RPMI7951 (cell line): ENCODE results near the gene CDKN1C. TPM values are rescaled to one million over a fixed set of nuclear protein-coding genes. Genes with fewer than 3 reads are reported as not detected.

Experiments
- DNase-seq: peaks from one replicate; pipeline ENCODE4 v3.0.0-alpha.2; 2012; ENCODE audit warnings: low read depth
- total RNA-seq: library from RNA; depleted of rRNA; stranded (reverse); fragments of >200 nt; shearing (Covaris generic); gene quantifications from 2 replicates; pipeline ENCODE4 v1.2.3, GENCODE V29; 2014

The CDKN1C gene
- total RNA-seq, 1 experiment from 2014 or later, result 1.2 TPM

GRCh38 chr11:2870460-2870859 lies 15.1 kb downstream of the CDKN1C start:
- DNase-seq, result no peak

DNA sequence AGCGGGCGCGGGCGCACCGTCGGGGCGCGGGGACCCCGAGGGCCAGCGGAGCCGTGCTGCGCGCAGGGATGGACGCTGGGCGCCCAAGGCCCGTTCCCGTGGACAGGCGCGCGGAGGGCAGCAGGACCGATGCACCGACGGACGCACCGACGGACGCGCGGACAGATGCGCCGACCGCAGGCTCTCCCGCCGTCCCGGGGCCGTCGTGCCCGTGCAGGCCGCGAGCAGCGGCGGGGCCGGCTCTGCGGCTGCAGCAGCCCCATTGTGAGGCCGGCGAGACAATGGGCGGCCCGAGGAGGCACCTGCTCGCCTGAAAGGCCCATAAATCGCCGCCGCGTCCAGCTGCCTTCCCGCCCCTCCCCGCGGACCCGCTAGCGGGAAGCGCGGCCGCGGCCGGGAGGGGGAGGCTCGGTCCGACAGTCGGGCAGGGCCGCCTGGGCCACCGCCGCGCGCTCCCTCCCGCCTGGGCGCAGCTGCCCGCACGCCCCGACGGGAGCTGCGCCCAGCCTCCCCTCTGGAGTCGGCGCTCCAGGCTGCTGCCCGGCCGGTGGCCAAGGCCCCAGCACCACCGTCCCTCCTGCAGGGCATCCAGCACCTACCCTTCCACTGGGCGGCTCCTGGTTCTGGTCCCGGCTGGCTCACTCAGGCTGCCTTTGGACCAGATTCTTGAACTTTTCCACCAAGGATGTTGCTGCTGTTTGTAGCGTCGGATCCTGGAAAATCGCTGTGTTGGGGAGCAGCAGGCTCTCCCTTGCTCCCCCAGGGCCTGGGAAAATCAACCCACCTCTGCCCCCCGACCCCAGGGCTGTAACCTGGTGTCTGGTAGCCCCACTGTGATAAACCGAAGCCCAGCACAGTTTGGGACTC lies 15.8 kb downstream of the CDKN1C start:
- no peak for DNase-seq

GRCh38 chr11:2869134-2869526 lies 16.4 kb downstream of the CDKN1C start:
- DNase-seq, result no peak

GRCh38 chr11:2868506-2869133 lies 17.0 kb downstream of the CDKN1C start:
- DNase-seq, result no peak

DNA sequence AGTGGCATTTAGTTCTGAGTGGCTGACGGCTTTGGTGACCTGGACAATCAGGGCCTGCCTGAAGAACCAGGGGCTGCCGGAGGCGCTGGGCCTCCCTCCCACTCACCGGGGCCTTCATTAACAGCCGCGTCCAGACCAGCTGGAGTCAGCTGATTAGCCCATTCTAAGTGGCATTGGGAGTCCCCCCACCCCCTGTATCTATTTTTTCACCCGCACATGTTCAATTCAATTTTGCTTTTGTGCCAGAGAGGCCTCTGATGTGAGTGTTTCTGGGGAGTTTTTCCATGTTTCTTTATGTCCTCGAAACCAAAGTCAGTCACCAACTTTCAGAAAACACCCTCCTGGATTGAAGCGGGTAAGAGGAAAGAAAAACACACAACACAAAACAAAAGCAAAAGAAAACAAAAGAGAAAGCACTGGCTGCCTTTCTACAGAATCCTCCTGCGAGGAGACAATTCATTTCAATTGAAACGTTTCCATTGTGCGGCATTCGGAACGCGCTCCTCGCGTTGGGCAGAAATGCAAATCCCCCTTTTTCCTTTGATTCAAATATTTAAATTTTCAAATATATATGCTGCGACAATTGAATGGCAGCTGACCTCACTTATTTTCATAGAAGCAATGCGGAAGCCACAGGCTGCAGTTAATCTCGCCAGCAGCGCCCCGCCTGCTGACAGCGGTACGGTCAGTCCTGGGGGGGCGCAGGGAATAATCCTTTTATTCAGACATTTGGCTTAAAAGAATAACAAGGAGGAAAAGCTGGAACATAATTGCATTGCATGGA lies 17.7 kb downstream of the CDKN1C start:
- DNase-seq, result no peak

DNA sequence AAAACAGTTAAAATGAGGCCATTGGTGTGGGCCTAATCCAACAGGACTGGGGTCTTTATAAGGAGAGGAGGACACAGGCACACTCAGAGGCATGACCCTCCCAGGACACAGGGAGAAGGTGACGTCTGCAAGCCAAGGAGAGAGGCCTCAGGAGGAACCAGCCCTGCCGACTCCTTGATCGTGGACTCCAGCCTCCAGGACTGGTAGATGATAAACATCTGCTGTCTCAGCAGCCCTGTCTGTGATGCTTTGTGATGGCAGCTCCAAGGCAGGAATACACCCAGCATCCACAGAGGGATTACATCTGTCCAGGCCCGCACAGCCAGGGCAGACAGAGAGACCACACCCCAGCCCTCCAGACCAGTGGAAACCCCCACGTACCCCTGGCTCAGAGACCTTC lies 18.4 kb downstream of the CDKN1C start:
- DNase-seq, result no peak

- DNase-seq, result no peak
Observed at GRCh38 chr11:2865922-2866577, 19.5 kb downstream of the CDKN1C start.

GRCh38 chr11:2864901-2865300 lies 20.7 kb downstream of the CDKN1C start:
- no peak for DNase-seq

DNA sequence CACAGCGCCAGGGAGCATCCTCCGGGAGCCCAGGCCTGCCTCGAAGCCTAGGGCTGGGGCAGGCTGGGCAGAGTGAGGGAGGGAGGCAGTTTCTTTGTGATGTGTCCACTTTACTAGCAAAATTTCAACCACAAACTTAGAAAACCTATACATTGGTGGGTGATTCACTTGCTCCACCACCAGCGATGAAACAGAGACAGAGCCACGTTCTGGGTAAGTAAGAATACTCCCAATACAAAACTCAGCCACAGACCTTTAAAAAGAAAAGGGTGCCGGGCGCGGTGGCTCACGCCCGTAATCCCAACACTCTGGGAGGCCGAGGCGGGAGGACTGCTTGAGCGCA lies 22.3 kb downstream of the CDKN1C start:
- DNase-seq, result no peak

DNA sequence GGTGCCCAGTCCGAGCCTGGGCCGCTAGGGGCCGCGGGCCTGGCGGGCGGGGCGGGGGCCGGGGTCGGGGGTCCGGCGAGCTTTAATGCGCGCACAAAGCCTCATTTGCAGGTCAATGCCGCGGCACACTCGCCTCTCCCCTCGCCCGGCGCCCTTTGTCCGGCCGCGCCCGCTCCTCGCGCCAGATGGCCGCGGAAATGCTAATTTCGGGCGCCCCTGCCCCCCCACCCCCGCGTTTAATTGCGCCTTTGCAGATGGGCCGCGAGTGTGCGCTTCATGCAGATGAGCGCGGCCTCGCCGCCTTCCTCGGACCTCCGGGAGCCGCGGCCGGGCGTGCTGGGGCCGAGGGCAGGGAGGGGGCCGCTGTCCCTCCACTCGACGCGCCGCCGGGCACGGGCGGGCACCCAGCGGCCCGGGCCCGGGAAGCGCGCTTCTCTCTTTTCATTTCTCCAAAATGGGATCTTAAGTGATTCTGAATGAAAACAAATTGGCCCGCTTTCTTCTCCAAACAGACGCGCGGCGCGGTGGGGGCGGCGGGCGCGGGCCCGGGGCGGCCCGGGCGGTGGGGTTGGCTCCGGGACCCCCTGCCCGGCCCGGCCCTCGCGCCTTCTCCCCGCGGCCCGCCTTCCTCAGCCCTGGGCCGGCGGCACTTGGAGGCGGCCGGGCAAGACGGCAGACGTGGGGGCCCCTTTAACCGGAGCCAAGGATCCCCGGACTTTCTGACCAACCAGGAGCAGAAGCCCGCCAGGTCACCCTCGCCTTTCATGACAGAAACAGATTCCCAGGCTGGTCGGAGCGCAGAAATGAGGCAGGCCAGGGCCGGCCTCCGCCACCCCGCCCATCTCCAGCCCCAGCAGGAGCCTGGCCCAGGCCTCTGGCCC lies 22.9 kb downstream of the CDKN1C start:
- DNase-seq, result no peak

GRCh38 chr11:2860636-2861035 lies 24.9 kb downstream of the CDKN1C start:
- DNase-seq, result peak; percentile 58

- DNase-seq, result no peak
Observed at GRCh38 chr11:2859699-2860037, 25.9 kb downstream of the CDKN1C start.

- no peak for DNase-seq
Observed at GRCh38 chr11:2858995-2859698, 26.4 kb downstream of the CDKN1C start.

DNA sequence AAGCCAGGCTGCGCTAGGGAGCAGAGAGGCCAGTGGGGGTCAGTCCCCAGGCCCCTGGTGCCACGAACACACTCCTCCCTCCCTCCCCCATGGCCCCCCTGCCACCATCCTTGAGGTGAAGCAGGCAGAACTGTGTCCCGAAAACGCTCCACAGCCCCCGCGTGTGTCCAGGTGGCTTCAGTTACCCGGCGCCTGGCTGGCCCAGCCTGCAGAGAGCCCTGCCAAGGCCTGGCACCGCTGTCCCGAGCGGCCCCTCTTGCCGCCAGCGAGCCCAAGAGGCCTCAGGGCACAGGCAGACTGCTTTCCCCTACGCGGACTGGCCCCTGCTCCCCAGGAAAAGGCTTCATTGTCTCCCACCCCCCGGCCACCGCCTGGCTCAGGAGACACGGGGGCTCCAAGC lies 27.7 kb downstream of the CDKN1C start:
- DNase-seq, result no peak

GRCh38 chr11:2857276-2857675 lies 28.3 kb downstream of the CDKN1C start:
- no peak for DNase-seq

GRCh38 chr11:2855162-2855561 lies 30.4 kb downstream of the CDKN1C start:
- no peak for DNase-seq

- no peak for DNase-seq
Observed at GRCh38 chr11:2853997-2854560, 31.5 kb downstream of the CDKN1C start.

GRCh38 chr11:2853401-2853800 lies 32.2 kb downstream of the CDKN1C start:
- no peak for DNase-seq

DNA sequence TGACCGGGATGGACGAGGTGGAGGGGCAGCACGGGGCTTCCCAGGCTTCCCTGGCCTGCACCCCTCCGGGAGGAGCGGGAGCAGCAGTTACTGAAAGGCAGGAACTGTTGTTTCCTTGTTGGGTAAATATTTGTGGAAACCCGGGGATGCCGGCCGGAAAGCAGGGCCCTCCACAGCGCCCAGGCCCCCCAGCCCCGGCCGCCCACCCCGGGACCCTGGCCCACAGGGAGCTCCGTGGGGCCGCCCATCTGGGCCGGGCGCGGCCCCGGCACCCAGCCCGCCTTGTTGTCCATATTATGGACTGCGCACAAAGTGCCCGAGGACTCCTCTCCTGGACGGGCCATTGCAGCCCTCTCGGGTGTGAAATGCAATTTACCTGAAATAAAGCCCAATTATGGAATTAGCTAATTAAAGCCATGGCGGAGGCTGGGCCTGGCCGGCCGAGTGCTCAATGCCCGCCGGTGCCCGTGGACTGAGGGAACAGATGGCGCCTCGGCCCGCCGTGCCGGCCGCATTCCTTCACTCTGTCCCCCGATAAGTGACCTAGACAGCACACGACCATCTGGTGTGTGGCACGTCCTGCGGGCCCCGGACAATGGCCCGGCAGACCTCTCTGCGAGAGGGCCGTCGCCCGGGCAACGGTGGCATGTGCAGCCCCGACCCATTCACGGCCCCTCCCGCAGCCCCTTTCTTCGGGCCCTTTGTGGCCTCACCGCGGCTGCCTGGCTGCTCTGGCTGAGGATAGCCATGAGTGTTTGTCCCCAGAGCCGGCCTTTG lies 35.4 kb downstream of the CDKN1C start:
- no peak for DNase-seq

DNA sequence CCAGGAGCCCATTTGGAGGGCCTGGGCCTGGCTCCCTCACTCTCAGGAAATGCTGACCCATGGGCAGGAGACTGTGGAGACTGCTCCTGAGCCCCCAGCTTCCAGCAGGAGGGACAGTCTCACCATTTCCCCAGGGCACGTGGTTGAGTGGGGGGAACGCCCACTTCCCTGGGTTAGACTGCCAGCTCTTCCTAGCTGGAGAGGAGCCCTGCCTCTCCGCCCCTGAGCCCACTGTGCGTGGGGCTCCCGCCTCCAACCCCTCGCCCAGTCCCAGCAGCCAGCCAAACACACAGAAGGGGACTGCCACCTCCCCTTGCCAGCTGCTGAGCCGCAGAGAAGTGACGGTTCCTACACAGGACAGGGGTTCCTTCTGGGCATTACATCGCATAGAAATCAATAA lies 37.1 kb downstream of the CDKN1C start:
- no peak for DNase-seq
